AML-193 (cell line): Measurements from ENCODE around the gene BAG1.

Source experiments
- DNase-seq, 2 experiments: peaks; one replicate each; lab custom pipeline; 2025; lab: John Stamatoyannopoulos, UW

The BAG1 gene

DNA sequence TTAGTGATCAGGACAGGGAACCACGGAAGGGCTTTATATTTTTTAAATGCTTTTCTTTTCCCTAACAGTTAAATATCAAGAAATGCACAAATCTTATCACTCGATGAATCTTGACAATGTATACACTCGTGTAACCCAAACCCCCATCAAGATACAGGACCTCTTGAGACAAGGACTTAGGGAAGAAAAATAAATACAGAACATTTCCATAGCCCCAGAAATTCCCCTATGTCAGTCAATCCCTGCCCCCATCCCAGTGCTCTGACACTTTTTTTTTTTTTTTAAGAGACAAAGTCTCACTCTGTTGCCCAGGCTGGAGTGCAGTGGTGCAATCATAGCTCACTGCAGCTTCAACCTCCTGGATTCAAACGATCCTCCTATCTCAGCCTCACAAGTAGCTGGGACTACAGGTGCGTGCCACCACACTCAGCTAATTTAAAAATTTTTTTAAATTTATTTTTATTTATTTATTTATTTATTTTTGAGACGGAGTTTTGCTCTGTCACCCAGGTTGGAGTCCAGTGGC is 21.8 kb downstream of the BAG1 start:
- no peak for DNase-seq

DNA sequence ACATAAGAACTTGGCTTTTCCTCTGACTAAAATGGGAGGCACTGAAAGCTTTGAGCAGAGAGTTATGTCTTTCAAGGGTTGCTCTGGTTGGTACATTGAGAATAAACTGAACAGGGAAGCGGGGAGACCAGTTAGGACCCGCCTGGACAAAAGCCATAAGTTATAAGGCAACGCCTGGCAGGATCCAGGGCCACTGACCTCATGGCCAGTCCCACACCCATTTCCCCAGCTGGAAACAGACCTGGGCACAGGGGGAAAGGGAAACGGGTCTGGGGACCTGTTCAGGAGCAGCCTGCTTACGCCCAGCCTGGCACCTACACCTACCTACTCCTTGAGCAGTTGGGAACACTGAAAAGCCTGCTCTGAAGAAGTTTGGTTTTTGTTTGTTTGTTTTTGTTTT is 23.2 kb downstream of the BAG1 start:
- DNase-seq: no peak

DNA sequence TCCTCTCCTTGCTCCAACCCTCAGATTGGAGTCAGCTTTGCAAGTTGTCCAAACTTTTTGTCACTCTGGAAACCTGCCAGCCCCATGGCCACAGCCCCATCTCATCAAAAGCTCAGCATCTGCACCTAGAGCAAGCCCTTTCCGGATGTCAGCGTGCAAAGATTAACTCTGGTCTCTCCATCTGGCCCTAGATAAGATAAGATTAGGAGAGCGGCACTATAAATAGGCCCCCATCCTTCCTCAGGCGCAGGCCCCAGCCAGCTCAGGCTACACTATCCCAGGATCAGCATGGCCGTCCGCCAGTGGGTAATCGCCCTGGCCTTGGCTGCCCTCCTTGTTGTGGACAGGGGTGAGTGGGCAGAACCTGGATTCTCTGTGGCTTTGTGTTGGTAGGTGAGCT is 24.6 kb downstream of the BAG1 start, which contains the start of gene SPINK4:
Gene SPINK4 (plus strand): TSS at position 247 of the 400 bp plus-strand sequence. CDS start 42 bp downstream, at position 289.
- no peak for DNase-seq

DNA sequence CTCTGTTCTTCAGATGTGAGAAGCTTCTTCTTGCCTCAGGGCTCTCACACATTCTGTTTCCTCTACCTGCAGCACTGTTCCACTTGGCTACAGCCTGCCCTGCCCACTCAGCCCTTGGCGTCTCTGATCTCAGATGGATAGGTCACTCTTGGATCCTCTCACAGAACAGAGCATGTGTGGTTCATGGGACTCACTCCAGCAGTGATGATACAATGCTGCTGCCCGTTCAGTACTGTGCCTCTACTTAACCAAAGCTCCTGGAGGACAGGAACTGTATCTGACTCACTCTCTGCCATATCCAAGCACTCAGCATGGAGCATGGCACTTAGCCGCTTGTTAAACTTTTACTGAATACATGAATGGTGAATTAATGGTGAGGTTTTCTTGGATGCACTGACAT is 27.9 kb downstream of the BAG1 start:
- no peak for DNase-seq

DNA sequence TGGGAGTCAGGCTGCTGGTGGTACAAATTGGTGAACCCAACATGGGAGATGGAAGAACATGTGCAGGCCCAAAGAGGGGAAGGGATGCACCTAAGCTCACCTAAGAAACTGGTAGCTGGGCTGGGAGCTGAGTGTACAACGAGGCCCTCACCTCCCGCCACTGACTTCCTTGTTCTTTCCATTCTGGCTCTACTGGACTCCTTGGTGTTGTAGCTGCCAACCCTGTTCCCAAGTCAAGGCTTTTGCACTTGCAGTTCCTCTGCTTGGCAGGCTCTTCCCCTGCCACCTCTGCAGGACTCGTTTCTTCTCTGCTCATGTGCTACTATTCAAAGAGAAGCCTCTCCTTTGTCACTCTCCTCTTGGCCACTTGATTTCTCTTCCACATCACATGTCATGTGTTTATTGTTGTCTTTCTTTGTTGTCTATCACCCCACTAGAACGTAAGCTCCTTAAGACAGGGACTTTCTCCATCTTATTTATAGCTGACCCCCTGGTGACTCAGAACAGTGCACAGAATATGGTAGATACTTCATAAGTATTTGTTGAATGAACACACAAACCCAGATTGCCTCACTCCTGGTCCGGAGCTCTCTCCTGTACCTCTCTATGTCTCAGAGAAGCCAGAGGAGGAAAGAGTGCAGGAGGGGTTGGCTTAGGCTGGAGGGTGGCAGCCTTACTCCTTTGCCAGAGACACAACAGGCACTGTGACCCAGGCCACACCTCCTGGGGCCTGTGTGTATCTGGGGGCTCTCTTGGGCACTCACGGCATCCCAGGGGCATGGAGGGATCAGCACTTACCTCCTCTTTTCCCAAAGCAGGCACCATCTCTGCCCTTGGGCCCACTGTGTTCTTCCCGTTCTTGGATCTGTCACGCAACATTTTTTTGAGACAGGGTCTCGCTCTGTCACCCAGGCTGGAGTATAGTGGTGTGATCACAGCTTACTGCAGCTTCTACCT is 29.7 kb downstream of the BAG1 start:
- DNase-seq: no peak

DNA sequence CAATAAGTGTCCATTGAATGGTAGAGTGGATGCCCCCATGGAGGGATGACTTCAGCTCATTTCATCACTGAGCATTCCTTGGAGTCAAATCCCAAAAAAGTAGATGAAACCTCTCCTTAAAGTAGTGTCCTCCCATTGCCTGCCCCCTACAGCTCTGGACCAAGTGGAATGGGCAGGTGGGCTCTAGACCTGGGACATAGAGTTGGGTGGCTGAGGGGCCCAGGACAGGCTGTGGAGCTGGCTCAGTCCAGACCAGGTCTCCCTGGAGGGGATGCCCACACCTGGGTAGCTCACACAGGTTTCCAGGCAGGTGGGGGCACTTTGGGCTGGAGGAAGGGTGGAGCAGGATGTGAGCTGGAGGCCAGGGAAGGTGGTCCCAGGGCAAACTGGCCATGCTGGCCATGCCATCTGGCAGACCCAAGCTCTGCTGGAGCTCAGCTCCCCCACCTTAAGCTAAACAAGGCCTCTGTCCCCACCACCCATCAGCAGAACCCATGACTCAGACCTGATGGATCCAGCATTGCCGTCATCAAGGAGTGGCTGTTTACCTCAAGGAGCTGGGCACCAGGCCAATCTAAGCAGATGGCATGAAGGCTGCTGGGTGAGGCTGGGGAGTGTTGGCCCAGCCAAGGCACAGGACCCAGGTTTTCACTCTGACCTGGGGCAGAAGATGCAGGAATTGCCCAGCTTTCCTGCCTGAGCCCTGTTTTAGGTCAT is 30.7 kb downstream of the BAG1 start:
- no peak for DNase-seq

DNA sequence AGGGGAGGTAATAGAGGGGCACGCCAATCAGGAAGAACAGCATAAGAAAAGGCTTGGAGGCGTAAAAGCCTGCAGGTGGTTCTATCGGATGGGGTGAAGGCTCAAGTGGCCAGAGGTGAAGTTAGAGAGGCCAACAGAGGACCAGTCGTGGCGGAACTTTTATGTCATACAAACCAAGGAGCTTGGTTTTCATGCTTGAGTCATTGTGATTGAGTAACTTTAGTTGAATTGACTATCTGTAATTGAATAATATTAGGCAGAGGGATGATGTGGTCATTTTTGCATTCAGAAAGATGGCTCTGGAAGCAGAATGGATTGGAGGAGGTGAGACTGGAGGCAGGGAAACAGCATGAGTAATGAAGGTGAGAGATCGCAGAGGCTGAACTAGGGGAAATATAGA is 31.7 kb downstream of the BAG1 start:
- DNase-seq: no peak

DNA sequence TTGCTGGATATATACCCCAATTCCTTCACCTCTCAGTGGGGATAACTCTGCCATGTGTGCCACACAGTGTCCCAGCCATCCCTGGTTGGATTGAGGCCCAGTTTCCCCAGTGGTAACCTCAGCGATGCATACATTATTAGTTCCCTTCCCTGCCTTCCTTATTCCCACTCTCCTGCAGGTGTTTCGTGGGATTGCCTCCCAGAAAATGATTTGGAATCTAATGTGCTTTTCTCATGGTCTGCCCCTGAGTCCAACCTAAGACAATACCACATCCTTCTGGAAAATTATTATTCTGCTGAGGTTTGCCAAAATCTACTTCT is 32.9 kb downstream of the BAG1 start:
- no peak for DNase-seq

DNA sequence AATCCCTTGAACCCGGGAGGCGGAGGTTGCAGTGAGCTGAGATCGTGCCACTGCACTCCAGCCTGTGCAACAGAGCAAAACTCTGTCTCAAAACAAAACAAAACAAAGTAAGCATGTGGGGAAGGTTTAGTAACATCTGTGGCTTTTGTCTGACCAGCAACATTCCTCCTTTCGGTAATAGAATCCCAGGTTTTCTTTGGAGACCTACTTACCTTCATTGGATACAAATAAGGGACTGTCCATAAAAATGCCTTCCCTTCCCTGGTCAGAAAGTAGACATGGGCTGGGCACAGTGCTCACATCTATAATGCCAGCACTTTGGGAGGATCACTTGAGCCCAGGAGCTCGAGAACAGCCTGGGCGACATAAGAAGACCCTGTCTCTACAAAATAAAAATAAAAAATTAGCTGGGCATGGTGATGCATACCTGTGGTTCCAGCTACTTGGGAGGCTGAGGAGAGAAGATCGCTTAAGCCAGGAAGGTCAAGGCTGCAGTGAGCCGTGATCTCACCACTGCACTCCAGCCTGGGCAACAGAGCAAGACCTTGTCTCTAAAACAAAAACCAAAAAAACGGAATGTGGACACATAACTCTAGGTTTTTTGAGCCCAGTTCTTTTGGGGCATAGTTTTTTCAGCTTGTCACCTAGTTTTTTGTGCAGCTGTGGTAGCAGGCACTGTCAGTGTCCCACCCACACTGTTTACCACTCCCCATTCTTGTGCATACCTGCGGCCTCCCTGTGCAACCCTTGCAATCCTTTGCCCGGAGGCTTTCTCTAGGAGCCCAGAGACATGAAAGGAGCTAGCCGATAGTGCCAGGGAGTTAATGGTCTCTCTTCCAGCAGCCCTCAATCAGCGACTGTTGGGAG is 33.5 kb downstream of the BAG1 start:
- no peak for DNase-seq

DNA sequence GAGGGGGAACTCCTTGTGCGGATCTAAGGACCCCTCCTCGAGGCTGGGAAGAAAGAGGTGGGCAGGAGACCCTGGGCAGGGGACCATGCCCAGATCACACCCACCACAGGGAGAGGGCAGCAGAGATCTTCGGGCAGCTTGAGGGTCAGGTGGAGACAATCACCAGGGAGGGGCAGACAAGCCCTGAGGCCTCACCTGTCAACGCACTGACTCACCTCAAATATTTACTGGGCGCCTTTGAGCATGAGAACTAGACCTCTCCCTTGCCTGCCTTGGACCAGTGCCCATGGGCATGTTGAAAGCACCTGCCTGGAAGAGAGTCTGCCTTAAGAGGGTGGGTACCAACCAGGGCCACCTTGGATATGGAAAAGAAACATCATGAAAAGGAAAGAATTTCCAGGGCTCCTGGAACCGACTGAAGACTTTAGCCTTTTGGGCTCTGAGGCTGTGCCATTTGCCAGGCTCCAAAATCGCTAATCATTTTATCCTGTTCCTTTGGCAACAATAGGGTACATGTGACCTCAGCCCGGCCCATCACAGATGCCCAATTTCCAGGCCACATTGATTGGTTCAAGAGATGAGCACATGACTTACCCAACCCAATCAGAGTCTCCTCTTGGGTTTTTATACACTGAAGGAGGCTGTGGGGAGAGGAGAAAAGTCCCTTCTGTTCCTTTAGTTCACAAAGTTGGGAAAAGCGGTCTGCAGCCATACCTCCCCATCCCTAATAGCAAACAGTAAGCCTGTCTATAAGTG is 35.0 kb downstream of the BAG1 start:
- DNase-seq: no peak

DNA sequence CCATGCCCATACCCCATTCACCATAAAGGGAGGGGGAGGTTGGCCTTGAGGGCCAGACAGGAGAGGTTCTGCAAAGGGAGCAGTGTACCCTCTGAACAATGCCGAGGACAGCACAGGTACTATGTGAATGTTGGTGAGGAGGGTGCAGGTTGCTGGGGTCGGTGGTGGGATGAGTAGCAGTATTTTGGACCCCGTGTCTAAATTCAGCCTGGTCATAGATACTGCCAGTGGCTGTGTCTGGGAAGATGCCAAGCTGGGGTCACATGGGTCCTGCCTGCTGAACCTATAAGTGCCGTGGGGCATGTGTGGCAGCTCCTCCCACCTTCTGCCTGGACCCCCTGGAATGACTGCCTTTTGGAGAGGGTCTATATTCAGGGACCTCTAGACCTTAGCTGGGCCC is 35.9 kb downstream of the BAG1 start:
- DNase-seq: no peak

DNA sequence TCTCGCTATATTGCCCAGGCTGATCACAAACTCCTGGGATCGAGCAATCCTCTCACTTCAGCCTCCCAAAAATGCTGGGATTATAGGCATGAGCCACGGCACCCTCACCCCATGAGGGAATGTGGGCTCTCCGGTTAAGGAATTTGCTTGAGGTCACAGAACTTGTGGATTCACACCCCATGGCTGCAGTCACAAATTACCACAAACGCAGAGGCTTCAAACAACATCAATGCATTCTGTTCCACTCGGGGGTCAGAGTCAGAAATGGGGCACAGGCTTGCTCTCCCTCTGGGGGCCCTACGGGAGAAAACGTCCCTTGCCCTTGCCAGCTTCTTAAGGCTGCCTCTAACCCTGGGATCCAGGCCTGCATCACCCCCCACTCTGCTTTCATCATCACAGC is 36.8 kb downstream of the BAG1 start:
- DNase-seq: no peak

DNA sequence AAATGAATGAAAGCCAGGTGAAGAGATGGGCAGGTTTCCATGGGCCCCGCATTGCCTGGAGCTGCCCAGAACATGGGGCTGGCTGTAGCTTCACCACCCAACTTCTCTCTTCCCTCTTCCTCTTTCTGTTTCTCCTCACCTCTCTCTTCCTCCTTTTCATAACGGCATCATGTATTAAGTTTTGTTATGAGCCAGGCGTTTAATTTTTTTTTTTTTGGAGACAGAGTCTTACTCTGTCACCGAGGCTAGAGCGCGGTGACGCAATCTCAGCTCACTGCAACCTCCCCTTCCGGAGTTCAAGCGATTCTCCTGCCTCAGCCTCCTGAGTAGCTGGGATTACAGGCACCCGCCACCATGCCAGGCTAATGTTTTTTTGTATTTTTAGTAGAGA is 37.5 kb downstream of the BAG1 start:
- peak; percentile 86 to 91 for DNase-seq

DNA sequence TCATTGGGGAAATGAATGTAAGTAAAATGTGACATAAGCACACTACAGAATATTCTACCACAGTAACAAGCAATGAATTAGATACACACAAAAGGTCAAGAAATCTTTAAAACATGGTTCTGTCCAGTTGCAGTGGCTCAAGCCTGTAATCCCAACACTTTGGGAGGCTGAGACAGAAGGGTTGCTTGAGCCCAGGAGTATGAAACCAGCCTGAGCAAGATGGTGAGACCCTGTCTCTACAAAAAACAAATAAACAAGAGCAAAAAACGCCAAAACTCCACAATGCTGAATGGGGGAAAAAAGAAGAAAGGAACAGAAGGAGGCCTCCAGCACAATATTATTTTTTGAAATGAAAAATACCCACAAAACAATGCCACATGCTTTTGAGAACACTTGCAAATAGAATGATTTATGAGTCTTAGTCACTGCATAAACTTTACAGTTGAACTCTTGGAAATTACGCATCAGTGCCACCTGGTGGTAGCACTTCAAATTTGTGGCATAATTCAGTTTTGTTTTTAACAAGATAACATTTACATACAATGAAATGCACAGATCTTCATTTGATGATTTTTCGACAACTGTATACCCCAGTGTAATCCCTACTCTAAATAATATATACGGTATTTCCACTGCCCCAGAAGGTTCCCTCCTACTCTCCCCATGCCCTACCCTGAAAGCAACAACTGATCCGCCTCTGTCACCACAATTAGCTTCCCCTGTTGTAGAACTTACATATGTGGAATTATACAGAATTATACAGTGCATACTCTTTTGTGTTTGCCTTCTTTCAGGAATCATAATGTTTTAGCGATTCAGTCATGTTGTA is 39.0 kb downstream of the BAG1 start:
- DNase-seq: peak; percentile 66 to 68

DNA sequence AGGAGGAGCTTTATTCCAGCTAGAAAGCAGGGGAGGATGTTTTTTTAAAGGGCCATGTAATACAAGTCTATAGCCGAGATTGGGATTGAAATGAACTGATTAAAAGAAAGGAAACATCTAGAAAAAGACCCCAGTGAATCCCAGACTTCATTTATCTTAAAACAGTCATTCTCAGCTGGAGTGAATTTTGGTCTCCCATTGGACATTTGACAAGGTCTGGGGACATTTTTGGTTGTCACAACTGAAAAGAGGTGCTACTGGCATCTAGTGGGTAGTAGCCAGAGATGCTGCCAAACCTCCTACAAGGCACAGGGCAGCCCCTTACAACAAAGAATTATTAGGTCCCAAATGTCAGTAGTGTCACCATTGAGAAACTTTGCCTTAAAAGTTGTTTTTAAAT is 40.8 kb downstream of the BAG1 start:
- no peak for DNase-seq

DNA sequence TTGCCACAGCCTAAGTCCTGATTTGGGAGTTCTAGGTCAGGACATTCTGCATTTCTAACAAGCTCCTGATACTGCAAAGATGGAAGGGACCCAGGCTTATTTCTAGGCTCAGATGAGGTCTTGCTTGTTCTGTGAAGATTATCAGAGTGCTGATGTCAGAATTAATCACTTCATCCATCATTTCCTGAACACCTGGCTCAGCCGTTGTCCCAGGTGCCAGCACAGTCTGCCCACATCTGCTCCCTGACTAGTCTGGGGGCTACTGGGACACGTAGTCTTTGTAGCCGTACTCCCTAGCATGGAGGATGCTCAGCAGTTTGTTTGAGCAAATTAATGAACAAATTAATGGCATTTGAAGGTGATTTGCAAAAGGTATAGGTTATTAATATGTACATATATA is 42.5 kb downstream of the BAG1 start:
- no peak for DNase-seq

DNA sequence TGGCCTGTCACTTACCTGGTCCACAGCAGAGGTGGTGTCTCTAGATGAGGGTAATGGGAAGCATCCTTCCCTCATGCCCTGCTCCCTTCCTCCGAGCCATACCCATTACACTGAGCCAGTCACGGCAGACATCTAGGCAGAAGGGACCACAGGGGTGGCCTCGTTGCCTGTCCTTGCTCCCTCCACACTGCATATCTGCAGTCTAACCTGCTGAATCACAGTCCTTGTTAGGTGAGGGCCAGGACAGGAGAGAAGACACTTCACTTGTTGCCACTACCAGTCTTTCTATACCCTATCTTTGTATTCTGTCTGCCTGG is 43.0 kb downstream of the BAG1 start:
- no peak for DNase-seq

DNA sequence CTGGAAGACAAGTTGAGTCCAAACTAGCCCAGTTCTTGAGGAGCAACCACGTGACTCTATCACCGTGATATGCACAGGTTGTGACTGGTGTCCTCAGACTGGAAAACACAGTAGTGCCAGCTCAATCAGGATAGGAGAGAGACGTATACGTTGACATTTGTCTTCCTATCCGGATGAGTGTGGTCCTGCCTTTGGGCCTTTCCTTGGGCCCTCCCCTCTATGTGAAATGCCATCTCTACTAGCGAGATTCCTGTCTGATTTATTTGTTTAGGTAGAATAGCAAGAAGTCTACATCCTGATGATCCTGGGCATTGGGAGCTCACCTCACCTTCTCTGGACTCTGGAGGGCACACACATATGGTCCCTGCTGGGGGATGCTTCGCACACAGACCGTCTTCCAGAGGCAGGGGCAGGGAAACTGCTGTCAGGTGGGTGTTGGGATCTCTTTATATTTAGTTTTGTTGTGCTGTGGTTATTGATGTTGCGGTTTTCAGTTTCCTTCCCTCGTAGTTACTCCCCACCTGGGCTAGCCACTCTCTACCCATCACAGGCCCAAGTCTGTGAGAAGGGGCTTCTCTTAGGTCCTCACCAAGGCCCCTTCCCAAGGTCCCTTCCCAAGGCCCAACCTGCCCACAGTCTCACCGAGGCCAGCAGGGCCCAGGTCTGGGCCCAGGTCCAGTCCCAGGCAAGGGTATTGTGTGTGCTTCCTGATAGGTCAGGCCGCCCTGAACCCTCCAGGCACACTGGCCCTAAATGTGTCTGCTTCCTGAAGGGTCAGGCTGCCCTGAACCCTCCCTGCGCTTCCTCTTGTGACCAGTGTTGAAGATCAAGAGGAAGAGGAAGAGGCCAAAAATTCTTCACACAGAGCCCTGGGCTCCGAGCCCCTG is 43.6 kb downstream of the BAG1 start:
- peak; percentile 14 to 15 for DNase-seq

DNA sequence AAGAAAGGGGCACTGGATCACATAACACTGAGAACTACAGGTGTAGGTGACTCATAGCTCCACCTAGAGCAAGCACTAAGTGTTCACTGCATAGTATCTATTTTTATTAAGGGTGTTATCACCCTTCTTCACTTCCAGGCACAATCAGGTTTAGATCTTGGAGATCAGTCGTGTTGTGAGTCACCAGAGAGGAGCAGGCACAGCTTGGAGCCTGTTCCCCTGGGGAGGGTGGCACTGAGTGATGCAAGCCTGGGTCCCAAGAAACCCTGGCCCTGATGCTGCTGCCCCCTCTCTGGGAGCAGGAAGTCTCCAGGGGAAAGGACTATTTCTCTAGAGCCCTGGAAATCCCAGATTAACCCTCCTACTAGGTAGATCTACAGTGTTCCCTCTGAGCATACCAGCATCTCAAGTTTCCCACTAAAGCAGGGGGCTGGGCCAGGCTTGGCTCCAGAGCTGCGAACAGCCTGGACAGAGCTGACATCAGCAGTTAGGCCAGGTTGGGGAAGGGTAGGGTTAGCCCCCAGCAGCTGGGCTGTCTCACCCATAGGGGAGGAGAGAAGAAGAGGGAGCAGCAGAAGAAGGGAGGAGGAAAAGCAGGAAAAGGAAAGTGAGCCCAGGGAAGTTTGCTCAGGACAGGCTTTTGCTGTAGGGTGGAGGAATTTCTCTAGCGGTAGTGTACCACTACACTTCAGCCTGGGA is 52.7 kb downstream of the BAG1 start:
- no peak for DNase-seq
